GM21381 (cell line): ENCODE results near the gene MCF2L2.

Experiments
- ATAC-seq: cut with Tn5 transposase; IDR thresholded peaks from one replicate; pipeline ENCODE4 v1.9.1; 2021; ENCODE audit warnings: mild to moderate bottlenecking, moderate library complexity; ENCODE audit not compliant: unreplicated experiment

Gene MCF2L2

GRCh38 chr3:183213415-183214276 is 214.8 kb downstream of the MCF2L2 start:
- ATAC-seq: no peak

- ATAC-seq: no peak
Measured at GRCh38 chr3:183212565-183212964, 215.9 kb downstream of the MCF2L2 start.

- ATAC-seq: no peak
Measured at GRCh38 chr3:183212096-183212495, 216.3 kb downstream of the MCF2L2 start.

- no peak for ATAC-seq
Measured at GRCh38 chr3:183211352-183211751, 217.1 kb downstream of the MCF2L2 start.

GRCh38 chr3:183210862-183211341 is 217.5 kb downstream of the MCF2L2 start:
- ATAC-seq: no peak

GRCh38 chr3:183210341-183210740 is 218.1 kb downstream of the MCF2L2 start:
- no peak for ATAC-seq

- no peak for ATAC-seq
Measured at GRCh38 chr3:183208800-183209199, 219.6 kb downstream of the MCF2L2 start.

- no peak for ATAC-seq
Measured at GRCh38 chr3:183208260-183208659, 220.2 kb downstream of the MCF2L2 start.

GRCh38 chr3:183203670-183204069 is 224.7 kb downstream of the MCF2L2 start:
- no peak for ATAC-seq

GRCh38 chr3:183202004-183202722 is 226.3 kb downstream of the MCF2L2 start:
- ATAC-seq: no peak

GRCh38 chr3:183198939-183199338 is 229.5 kb downstream of the MCF2L2 start:
- no peak for ATAC-seq

- ATAC-seq: no peak
Measured at GRCh38 chr3:183197734-183198133, 230.7 kb downstream of the MCF2L2 start.

GRCh38 chr3:183195266-183195665 is 233.2 kb downstream of the MCF2L2 start:
- ATAC-seq: no peak

- ATAC-seq: no peak
Measured at GRCh38 chr3:183193762-183194689, 234.4 kb downstream of the MCF2L2 start.

GRCh38 chr3:183192650-183193300 is 235.6 kb downstream of the MCF2L2 start:
- ATAC-seq: no peak

GRCh38 chr3:183189641-183190040 is 238.8 kb downstream of the MCF2L2 start:
- ATAC-seq: no peak

GRCh38 chr3:183188895-183189462 is 239.4 kb downstream of the MCF2L2 start:
- no peak for ATAC-seq

- ATAC-seq: no peak
Measured at GRCh38 chr3:183185696-183186095, 242.7 kb downstream of the MCF2L2 start.

GRCh38 chr3:183182732-183183610 is 245.4 kb downstream of the MCF2L2 start:
- ATAC-seq: no peak
